AG08395 (cell line): ENCODE results near the gene MRPL22.
"Not testable (repeated sequence)": the region's sequence is repeated elsewhere in the genome, so short reads cannot be mapped to it uniquely, and the experiment has no call there.

Experiments used
- DNase-seq: peaks from one replicate; pipeline ENCODE4 v3.0.0; 2012; ENCODE audit warnings: mixed read lengths, low spot score

MRPL22 gene

GRCh38 chr5:154940772-154941620, at the start of gene MRPL22:
Gene MRPL22, plus strand, starts transcription at chr5:154941073. Its CDS starts 38 bp downstream, at chr5:154941111.
- peak; percentile 98 for DNase-seq

GRCh38 chr5:154892369-154892771, 48.5 kb upstream of the MRPL22 start:
- DNase-seq: no peak

- DNase-seq: no peak
These were observed 47.5 kb upstream of the MRPL22 start for GRCh38 chr5:154893381-154893780.

GRCh38 chr5:154895606-154896561, 45.0 kb upstream of the MRPL22 start:
- no peak for DNase-seq

- DNase-seq: no peak
These were observed 44.2 kb upstream of the MRPL22 start for GRCh38 chr5:154896562-154897165.

- no peak for DNase-seq
These were observed 42.7 kb upstream of the MRPL22 start for GRCh38 chr5:154898210-154898609.

- DNase-seq: peak; percentile 9
These were observed 41.6 kb upstream of the MRPL22 start for GRCh38 chr5:154899151-154899816.

- DNase-seq: peak; percentile 15
These were observed 40.8 kb upstream of the MRPL22 start for GRCh38 chr5:154900066-154900465.

GRCh38 chr5:154901276-154901675, 39.6 kb upstream of the MRPL22 start:
- DNase-seq: no peak

- no peak for DNase-seq
These were observed 39.0 kb upstream of the MRPL22 start for GRCh38 chr5:154901913-154902312.

GRCh38 chr5:154905601-154906000, 35.3 kb upstream of the MRPL22 start:
- not testable (repeated sequence) for DNase-seq

GRCh38 chr5:154916874-154917273, 24.0 kb upstream of the MRPL22 start:
- no peak for DNase-seq

- DNase-seq: no peak
These were observed 23.1 kb upstream of the MRPL22 start for GRCh38 chr5:154917757-154918156.

GRCh38 chr5:154923441-154924430, 17.1 kb upstream of the MRPL22 start:
- DNase-seq: no peak

GRCh38 chr5:154933537-154933936, 7.3 kb upstream of the MRPL22 start:
- DNase-seq: no peak

GRCh38 chr5:154934881-154935280, 6.0 kb upstream of the MRPL22 start:
- DNase-seq: no peak

GRCh38 chr5:154937186-154937717, 3.6 kb upstream of the MRPL22 start:
- no peak for DNase-seq

GRCh38 chr5:154937718-154938466, 3.0 kb upstream of the MRPL22 start, which contains the start of gene GEMIN5:
Gene GEMIN5, minus strand, starts transcription at chr5:154938211. Its CDS starts 78 bp downstream, at chr5:154938133.
- DNase-seq: peak; percentile 94

GRCh38 chr5:154939387-154939786, 1.5 kb upstream of the MRPL22 start:
- DNase-seq: not testable (repeated sequence)
